GM19240 (cell line): ENCODE data around the gene TACO1.

Experiments used
- DNase-seq: peaks from one replicate; pipeline ENCODE4 v3.0.0; 2011; ENCODE audit warnings: low spot score; ENCODE audit not compliant: insufficient read length

Gene TACO1

DNA sequence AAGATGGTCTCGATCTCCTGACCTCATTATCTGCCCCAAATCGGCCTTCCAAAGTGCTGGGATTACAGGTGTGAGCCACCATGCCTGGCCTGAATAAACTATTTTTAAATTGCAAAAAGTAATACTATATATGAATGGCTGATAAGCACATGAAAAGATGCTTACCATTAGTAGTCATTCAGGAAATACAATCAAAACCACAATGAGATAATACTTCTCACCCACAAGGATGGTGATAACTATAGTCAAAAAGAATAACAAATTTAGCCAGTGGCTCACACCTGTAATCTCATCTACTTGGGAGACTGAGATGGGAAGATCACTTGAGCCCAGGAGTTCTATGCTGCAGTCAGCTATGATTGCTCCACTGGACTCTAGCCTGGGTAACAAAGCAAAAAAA lies 2.4 kb upstream of the TACO1 start:
- no peak for DNase-seq

- DNase-seq, result no peak
Measured at GRCh38 chr17:63601439-63602371, 1.0 kb downstream of the TACO1 start.

DNA sequence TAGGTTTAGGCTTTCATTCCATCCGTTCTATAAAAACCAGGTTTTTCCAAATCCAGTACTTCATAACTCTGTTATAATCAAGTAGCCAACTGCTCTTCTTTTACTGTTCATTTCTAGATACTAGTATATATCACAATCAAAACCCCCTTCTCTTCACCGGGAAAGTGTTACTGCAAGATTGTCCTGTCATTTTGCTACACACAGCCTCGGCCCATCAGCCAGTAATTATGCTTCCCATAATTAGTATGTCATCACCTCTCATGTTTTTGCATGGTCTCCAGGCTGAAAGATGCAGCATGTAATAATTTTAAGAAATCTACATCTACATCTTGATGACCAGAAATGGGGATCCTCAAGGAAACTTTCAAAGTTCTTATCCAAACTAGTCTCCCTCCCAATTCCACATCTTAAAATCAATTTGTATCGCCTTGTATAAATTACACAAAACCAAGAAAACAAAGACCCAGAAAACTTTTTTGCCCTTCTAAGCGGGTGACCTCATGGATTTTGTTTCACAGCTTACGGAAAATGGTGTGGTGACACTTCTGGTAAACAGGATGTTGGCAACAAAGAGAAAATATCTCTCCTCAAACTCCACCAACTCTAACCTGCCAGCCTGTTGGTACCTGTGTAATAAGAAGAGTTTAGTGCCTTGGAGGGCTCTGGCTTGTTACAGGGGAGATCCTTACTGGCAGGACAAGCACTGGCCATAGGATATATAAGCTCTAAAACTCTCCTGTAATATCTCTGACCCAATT lies 9.3 kb downstream of the TACO1 start:
- no peak for DNase-seq

DNA sequence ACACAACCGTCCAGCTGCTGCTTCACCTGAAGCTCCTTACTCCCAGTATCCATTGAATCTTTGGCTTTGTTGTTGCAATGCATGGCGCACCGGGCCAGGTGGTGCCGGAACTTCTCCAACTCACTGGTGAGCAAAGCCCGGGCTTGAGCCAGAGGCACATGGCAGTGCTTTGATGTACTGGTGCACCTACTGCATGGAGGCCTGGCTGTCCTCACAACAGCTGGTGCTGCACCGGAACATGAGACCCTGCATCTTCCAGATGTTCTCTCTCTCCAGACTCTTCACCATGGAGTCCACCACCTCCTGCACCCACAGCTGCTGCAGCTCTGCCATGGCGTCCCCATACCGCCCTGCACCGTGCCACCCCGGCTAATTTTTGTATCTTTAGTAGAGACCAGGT lies 10.2 kb downstream of the TACO1 start:
- DNase-seq, result no peak

- no peak for DNase-seq
Measured at GRCh38 chr17:63611354-63611753, 10.7 kb downstream of the TACO1 start.

GRCh38 chr17:63613663-63614062 lies 13.0 kb downstream of the TACO1 start:
- no peak for DNase-seq

- DNase-seq, result no peak
Measured at GRCh38 chr17:63621229-63621683, 20.6 kb downstream of the TACO1 start.

DNA sequence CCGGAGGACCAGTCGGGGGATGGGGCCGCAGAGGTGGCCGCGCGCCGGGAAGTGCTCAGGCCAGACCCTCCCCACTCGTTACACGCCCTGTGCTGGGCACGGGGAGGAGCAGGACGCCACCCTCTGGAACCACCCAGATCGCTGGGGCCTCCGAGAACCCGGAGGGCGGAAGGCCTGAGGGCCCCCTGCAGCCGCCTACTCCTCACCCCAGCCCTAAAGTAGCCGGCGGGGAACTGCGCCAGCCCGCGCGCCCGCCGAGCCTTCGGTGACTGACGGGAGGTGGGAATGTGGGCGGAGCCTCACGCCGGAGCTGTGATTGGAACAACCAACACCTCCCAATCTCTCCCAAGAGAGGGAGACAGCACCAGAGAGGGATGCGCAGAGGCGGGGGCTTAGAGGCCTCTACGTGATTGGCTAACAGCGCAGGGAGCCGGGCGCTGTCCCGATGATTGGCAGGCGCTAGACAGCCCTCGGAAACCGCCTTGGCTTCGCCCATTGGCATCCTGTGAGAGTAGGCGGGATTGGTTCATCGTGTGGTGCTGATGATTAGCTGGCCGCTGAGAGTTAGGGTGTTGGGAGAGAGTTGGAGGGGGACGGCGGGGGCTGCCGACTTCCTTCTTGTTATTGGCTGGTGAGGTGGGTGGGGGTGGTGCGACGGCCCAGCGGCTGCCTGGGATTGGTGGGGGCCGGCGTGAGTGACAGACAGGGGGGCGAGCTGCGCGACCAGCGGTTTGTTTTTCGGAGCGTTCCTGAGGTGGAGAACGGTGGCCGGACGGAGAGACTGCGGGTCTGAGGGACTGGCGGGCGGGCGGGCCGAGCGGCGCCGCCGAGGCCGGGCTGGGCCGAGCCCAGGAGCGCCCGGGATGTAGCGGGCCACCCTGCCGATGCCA lies 21.2 kb downstream of the TACO1 start, which contains the start of gene MAP3K3:
MAP3K3 (plus strand) TSS at position 734 of the 890 bp plus-strand sequence. CDS start 343 bp downstream, outside the sequence.
- DNase-seq, result peak; percentile 97

GRCh38 chr17:63622574-63623390 lies 22.1 kb downstream of the TACO1 start:
- DNase-seq, result peak; percentile 42

DNA sequence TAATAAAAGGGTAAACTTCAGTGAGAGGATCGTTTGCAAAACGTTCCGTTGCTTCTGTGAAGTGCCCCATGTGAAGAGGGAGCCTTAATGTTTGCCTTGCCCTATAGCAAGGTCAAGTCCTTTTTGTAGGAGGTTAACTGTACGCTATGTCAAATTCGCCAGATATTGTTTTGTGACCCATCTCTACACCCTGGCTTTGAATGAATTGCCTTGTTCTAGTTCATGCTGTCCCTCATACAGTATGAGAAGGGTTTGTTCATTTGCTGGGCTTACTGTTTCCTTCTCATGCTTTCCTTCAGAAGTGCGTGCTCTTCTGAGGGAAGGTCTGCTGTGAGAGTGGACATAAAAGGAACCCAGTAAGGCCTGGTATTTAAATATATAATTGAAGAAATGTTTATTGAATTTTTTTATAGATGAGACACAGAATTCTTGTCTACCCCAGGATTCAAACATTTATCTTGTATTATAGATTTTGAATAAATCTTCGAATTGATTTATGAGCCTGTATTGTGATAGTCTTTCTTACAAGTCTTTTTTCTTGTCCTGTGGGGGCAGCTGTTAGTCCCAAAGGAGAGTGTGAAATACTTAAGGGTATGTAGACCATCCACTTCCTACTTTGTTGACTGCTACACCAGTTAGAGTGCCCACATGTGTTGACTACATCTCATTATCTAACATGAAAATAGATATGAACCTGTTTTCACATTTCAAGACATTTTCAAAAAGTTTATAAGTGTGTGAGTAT lies 23.3 kb downstream of the TACO1 start:
- no peak for DNase-seq

DNA sequence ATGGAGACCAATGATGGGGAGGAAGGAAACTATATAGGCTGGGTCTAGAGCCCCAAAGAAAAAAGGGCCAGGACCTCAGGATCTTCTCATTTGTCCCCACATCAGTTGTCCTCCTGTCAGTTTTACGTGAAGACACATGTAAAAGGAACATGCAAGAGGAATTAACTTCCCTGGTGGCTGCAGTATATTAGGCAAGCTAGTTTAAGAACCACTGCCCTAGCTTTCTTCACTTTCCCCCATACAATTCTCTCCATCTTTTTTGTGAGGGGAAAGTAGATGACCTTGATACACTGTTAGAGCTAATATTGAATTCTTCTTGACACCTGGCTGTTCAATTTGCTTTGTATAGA lies 23.8 kb downstream of the TACO1 start:
- no peak for DNase-seq

GRCh38 chr17:63626551-63627180 lies 26.0 kb downstream of the TACO1 start:
- no peak for DNase-seq

GRCh38 chr17:63629627-63630026 lies 28.9 kb downstream of the TACO1 start:
- DNase-seq, result no peak

GRCh38 chr17:63631062-63631461 lies 30.4 kb downstream of the TACO1 start:
- no peak for DNase-seq

- DNase-seq, result no peak
Measured at GRCh38 chr17:63631626-63632025, 30.9 kb downstream of the TACO1 start.

DNA sequence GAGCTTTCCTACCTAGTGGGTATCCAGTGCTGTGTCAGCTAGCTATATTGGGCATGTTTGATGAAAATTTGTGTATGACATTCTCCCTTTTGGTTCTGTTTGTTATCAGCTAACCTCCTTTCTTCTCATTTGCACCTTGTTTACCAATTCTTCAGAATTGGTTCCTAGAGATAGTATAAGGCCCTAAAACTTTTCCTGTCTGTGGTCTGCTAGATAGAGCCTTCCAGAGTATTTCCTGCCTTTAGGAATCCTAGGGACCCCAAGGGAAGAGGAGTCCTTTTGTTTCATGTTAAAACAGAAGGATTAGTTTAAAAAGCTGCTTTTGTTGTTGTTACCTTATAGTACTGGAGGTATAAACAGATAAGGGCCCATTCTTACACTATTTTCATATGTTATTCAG lies 33.0 kb downstream of the TACO1 start:
- DNase-seq, result no peak

- DNase-seq, result no peak
Measured at GRCh38 chr17:63634163-63634562, 33.5 kb downstream of the TACO1 start.

DNA sequence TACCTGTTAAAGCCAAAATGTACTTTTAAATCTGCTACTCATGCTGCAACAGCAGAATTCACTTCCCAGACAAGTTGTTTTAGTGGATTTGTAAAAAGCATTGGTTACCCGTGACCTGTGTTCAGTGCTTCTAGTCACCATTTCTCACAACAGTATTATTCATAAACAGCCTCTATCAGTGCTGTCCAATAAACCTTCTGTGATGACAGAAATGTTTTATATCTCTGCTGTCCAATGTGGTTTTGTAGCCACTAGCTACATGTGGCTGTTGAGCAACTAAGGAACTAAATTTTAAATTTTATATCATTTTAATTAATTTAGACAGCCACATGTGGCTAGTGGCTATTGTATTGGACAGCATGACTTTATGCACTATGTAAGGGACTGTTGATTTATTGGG lies 34.1 kb downstream of the TACO1 start:
- DNase-seq, result no peak

GRCh38 chr17:63635290-63635689 lies 34.6 kb downstream of the TACO1 start:
- no peak for DNase-seq
